ENCODE results near the gene ATP2C2.

ATP2C2 gene

GRCh38 chr16:84407588-84408313, 39.4 kb downstream of the ATP2C2 start:
- no peak for ATAC-seq

DNA sequence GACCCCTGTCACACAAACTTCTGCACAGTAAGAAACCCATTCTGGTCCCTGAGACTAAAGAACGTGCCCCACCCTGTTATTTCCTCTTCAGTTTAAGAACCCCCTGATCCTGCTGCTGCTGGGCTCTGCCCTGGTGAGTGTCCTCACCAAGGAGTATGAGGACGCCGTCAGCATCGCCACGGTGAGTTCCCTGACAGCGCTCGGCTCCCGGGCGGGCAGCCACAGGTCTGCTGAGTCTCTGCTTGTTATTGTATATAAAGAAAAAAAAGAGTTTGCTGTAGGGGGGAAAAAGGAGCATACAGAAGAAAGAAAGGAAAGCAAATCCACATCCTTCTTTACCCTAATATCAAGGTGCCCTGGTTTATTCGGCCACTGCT, 40.0 kb downstream of the ATP2C2 start:
- no peak for ATAC-seq
- no peak for TF ChIP-seq PPARA (CRISPR knock-in tag; IDR thresholded peaks at IDR 0.05; ENCODE audit: borderline replicate concordance)
- TF ChIP-seq TSHZ2 (CRISPR knock-in tag; IDR thresholded peaks at IDR 0.05): no peak
- TF ChIP-seq ZFP30 (CRISPR knock-in tag; IDR thresholded peaks at IDR 0.05): no peak
- TF ChIP-seq ISL1 (CRISPR knock-in tag; IDR thresholded peaks at IDR 0.05): no peak
- TF ChIP-seq ZFP3 (CRISPR knock-in tag; IDR thresholded peaks at IDR 0.05): no peak
- TF ChIP-seq TCF4 (CRISPR knock-in tag; IDR thresholded peaks at IDR 0.05; ENCODE audit: borderline replicate concordance): no peak
- no peak for TF ChIP-seq CREB5 (CRISPR knock-in tag; IDR thresholded peaks at IDR 0.05; ENCODE audit: low read depth)

More at GRCh38 chr16:84407588-84408313, 39.4 kb downstream of the ATP2C2 start:
- TF ChIP-seq TCF4 (CRISPR knock-in tag; IDR thresholded peaks at IDR 0.05; ENCODE audit: borderline replicate concordance) (no peak), POU6F1 (CRISPR knock-in tag; IDR thresholded peaks at IDR 0.05; ENCODE audit: borderline replicate concordance, low read depth) (no peak), CREB5 (CRISPR knock-in tag; IDR thresholded peaks at IDR 0.05; ENCODE audit: low read depth) (no peak), ZFP3 (CRISPR knock-in tag; IDR thresholded peaks at IDR 0.05) (no peak), ZC3H10 (CRISPR knock-in tag; IDR thresholded peaks at IDR 0.05) (no peak), ZNF565 (CRISPR knock-in tag; conservative IDR thresholded peaks at IDR 0.05; ENCODE audit: low read depth) (no peak), RARB (CRISPR knock-in tag; IDR thresholded peaks at IDR 0.05) (no peak), ZFP30 (CRISPR knock-in tag; IDR thresholded peaks at IDR 0.05) (no peak), ARNTL (CRISPR knock-in tag; IDR thresholded peaks at IDR 0.05; ENCODE audit: borderline replicate concordance, low read depth) (no peak), ZNF70 (CRISPR knock-in tag; IDR thresholded peaks at IDR 0.05) (no peak), PPARA (CRISPR knock-in tag; IDR thresholded peaks at IDR 0.05; ENCODE audit: borderline replicate concordance) (no peak), ZNF8 (CRISPR knock-in tag; IDR thresholded peaks at IDR 0.05) (no peak), SNAI2 (CRISPR knock-in tag; IDR thresholded peaks at IDR 0.05) (no peak), CSDC2 (CRISPR knock-in tag; IDR thresholded peaks at IDR 0.05) (no peak), BACH2 (CRISPR knock-in tag; IDR thresholded peaks at IDR 0.05; ENCODE audit: borderline replicate concordance) (no peak), TOX (CRISPR knock-in tag; IDR thresholded peaks at IDR 0.05; ENCODE audit: borderline replicate concordance) (no peak)
- TF ChIP-seq, protein P1, sequence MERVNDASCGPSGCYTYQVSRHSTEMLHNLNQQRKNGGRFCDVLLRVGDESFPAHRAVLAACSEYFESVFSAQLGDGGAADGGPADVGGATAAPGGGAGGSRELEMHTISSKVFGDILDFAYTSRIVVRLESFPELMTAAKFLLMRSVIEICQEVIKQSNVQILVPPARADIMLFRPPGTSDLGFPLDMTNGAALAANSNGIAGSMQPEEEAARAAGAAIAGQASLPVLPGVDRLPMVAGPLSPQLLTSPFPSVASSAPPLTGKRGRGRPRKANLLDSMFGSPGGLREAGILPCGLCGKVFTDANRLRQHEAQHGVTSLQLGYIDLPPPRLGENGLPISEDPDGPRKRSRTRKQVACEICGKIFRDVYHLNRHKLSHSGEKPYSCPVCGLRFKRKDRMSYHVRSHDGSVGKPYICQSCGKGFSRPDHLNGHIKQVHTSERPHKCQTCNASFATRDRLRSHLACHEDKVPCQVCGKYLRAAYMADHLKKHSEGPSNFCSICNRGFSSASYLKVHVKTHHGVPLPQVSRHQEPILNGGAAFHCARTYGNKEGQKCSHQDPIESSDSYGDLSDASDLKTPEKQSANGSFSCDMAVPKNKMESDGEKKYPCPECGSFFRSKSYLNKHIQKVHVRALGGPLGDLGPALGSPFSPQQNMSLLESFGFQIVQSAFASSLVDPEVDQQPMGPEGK (CRISPR knock-in tag; IDR thresholded peaks at IDR 0.05; ENCODE audit: borderline replicate concordance): no peak

DNA sequence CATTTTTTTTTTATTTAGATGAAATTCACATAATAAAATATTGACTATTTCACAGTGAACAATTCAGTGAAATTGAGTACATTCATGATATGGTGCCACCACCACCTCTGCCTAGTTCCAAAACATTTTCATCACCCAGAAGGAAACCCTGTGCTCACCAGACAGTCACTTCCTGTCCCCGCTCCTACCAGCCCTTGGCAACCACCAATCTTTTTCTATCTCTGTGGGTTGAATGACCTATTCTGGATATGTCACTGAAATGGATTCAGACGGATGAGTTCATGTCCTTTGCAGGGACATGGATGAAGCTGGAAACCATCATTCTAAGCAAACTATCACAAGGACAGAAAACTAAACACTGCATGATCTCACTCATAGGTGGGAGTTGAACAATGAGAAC, 40.5 kb downstream of the ATP2C2 start:
- no peak for TF ChIP-seq BACH2 (CRISPR knock-in tag; IDR thresholded peaks at IDR 0.05; ENCODE audit: borderline replicate concordance)
- ATAC-seq: no peak
